CMK (cell line): Measurements from ENCODE around the gene TMEM89.

Experiments
- DNase-seq: peaks from one replicate; pipeline ENCODE4 v3.0.0-alpha.2; 2010; ENCODE audit warnings: low read depth

TMEM89 gene

DNA sequence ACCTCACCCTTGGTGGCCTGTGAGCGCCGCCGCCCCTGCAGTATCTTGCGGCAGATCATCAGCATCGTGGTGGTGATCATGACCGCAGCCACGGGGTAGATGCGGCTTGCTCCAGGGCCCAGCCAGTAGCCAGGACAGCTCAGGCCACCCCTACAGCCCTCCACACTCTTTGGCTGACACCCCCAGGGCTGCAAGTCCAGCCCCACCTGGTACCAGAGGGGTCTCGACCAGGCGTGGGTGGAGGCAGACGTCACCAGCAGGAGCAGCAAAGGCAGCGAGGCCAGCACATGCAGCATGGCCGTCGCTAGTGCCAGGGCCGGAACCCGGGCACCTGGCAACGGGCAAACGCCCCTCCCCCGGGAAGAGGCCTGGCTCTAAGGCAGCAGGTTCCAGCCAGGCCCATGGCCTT, at the start of gene TMEM89:
Gene TMEM89, minus strand, starts transcription at position 309 of the 409 bp plus-strand sequence. Its CDS starts 13 bp downstream, at position 296.
- DNase-seq, result no peak

DNA sequence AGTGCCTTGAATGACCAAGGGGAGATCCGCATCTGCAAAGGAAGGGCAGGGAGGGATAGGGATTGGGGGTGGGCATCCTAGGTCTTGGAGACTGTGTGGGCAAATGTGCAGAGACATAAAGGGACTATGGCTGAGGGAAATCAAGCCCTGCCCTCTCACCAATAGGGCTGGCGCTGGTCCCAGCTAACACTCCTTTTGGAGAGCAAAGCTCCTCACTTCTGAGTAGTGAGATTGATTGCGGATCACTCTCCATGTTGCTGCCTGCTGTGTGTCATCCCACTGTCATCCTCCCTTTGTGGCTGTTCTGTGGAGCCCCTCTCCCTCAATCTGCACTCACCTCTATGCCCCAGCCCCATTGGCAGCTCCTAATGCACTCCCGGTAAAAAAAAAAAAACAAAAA, 43.4 kb upstream of the TMEM89 start:
- DNase-seq, result no peak

- DNase-seq, result no peak
Observed at GRCh38 chr3:48664313-48664644, 42.7 kb upstream of the TMEM89 start.

DNA sequence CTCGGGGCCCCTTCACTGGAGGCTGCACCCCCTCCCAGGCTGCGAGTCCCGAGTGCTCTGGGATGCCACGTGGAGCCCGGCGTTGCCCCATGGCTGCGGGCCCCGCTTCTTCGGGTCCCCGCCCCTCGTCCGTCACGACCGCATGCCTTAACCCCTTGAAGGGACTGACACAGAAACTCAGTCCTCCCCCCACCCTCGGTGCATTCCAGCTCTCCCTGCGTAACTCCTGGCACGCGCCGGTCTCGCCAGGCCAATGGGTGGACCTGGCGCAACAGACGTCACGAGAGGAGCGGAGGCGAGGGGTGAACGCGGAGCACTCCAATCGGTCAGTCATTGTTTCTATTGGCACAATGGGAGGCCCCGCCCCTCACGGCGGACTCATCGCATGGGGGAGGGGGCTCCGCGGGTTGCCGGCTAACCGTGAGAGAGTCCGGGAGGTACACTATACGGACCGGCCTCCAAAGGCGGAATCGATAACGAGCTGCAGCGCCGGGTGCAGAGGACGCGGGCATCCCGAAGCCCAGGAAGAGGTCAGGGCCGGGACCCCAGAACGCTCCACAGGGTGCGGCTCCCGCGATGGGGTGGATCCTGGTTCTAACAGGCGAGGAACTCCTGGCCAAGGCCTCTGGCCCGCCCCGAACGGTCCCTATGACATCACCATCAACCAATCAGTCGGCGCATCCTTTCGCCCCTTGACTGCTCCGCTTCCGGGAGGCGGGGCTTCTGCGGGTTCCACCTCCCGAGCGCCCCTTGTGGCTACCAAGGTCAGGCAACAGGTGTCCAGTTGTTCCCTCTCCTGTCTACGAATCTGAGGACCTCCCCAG, 42.1 kb upstream of the TMEM89 start:
- DNase-seq, result peak; percentile 96

DNA sequence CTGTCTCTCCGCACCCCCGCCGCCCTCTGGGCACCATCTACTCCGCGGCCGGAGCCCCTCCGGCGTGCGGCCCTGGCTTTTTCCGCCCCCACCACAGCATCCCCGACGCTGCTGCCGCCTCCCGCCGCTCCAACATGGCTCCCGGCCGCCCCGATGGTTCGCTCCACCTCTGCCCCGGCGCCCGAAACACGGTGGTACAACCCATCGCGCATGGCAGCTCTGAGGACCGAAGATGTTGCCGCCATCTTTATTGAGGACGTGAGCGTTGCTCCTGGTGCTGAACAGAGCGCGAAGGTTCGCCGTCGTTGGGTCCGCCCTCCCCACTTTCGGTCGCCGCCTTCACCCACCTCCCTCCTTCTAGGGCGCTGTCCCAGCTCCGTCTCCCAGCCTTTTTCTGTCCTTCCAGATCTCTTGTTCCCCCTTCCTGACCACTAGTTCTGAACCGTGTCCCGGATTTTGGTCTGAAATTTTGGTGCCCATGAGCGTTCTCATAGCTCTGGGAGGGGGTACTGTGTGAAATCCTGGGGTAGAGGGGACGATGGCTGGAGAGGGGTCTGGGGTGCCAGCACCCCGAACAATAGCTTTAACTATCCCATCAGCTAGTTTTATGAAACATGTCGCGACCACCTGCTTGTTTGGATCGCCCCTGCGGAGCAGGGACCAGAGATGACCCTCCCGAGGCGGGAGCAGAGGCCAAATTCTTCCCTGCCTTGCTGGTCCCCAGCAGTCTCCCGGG, 41.4 kb upstream of the TMEM89 start, which contains the start of gene CELSR3:
Gene CELSR3, minus strand, starts transcription at position 134 of the 736 bp plus-strand sequence. CDS start 252 bp downstream, outside the sequence.
- no peak for DNase-seq

DNA sequence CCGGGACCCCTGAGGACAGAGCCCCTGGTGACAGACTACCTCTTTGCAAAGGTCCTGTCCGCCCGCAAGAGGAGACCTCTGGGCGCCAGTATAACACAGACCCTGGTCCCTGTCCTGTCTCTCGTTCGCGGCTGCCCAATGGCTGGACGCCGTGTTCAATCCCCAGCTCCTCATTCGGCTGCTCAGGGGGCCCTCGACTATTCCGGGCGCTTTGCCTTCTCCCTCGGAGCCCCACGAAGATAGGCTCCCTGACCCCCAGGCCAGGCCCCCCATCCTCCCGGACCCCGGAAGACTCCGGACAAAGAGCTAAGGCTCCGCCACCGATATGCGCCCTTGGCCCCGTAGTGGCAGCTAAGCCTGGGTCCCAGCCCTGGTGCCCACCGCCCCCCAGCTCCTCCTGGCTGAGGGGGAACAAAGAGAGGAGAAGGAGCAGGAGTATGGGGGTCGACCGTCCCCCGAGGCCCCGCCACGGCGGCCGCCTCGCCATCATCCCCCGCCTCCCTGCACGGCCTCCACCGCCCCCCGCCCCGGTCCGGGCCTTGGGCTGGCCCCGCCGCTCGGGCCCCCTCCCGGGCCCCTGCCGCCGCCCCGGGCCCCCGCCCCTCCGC, 40.7 kb upstream of the TMEM89 start:
- DNase-seq, result no peak

DNA sequence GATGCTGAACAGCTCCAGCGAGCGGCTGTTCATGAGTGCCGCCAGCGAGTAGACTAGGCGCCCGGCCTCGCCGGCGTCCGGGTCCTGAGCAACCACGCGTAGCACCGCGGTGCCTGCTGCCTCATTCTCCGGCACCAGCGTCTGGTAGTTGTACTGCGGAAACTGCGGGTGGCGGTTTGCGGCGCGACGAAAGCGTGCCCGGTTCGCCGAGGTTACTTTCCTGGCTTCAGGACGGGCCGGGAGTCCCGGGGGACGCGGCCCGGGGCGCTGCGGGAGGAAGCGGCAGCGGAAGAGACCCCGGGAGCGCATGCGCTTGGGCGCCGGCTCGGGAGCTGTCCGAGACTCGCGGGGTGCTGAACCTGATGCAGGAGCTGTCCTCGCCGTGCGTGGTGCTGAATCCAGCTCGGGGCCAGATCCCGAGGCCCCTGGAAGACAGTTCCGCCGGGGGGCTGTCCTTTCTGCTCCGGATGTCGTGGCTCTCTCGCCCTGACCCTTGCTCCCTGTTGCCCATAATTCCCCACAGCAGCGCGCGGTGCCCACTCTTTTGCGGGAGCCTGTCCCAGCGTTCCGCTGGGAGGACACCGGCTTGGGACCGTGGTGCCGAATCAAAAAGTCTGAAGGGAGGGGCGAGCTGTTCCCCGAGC, 40.1 kb upstream of the TMEM89 start:
- no peak for DNase-seq

DNA sequence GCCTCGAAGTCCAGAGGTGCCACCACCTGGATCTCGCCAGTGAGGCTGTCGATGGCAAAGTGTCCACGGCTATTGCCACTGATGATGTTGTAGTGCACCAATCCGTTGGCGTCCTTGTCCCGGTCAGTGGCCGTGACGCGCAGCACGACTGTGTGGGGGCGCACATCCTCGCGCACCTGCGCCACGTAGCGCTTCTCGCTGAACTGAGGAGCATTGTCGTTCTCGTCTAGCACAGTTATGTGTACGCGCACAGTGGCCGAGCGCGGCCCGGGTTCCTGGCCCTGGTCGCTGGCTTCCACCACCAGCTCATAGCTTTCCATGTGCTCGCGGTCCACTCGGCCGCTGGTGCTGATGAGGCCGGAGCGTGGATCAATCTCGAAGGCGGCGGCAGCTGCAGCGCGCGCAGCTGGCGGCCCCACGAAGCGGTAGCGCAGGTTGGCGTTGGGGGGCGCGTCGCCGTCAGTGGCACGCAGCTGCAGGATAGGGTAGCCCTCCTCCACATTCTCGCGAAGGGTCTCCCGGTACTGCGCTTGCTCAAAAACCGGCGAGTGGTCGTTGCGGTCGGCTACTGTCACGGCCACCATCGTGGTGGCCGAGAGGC, 39.3 kb upstream of the TMEM89 start:
- DNase-seq, result no peak

GRCh38 chr3:48656841-48657281, 35.3 kb upstream of the TMEM89 start:
- DNase-seq, result peak; percentile 45

DNA sequence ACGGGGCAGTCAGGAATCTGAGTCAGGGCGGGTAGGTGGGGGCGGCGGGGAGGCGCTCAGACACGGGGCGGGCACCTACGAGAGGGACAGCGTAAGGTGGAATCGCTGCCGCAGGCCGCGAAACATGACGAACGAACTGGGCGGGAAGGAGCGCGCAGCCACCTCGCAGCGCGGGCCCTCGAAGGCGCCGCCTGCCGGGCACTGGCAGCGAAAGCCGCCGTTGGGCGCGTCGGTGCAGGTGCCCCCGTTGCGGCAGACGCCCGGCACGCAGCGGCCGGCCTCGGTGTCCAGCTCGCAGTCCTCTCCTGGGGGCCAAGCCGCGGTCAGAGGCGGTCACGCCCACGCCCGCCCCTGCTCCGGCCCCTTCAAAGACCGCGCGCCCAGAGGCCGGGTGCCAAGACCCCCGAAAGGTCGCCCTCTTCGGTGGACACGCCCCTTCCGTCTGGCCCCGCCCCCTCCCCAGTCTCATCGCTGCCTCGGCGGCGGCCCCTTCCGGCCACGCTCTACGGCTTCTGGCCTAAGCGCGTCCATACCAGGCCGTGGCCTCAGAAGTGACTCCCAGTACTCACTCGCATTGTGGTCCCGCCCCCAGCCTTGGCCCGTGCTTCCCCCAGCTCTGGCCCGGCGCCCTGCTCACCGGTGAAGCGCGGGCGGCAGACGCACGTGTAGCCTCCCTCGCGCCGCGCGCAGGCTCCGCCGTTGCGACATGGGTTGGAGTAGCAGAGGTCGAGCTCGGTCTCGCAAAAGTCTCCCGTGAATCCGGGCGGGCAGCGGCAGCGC, 34.7 kb upstream of the TMEM89 start:
- peak; percentile 81 for DNase-seq

GRCh38 chr3:48655606-48656005, 34.0 kb upstream of the TMEM89 start:
- no peak for DNase-seq

DNA sequence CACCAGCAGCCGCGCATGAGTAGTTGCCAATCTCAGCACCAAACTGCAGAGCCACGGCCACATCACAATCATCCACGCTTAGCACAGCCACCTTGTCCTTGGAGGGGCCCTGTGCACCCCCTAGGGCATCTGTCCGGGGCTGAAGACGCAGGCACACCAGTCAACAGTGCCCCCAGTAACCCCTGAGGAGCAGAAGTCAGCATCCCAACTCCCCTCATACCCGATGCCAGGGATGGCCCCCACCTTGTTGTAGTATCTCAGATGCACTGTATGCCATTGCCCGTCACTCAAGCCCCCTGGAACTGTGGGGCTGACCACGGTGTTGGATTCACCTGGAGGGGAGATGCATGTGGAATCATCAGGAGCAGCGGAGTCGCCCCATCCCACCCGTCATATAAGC, 33.5 kb upstream of the TMEM89 start:
- no peak for DNase-seq

DNA sequence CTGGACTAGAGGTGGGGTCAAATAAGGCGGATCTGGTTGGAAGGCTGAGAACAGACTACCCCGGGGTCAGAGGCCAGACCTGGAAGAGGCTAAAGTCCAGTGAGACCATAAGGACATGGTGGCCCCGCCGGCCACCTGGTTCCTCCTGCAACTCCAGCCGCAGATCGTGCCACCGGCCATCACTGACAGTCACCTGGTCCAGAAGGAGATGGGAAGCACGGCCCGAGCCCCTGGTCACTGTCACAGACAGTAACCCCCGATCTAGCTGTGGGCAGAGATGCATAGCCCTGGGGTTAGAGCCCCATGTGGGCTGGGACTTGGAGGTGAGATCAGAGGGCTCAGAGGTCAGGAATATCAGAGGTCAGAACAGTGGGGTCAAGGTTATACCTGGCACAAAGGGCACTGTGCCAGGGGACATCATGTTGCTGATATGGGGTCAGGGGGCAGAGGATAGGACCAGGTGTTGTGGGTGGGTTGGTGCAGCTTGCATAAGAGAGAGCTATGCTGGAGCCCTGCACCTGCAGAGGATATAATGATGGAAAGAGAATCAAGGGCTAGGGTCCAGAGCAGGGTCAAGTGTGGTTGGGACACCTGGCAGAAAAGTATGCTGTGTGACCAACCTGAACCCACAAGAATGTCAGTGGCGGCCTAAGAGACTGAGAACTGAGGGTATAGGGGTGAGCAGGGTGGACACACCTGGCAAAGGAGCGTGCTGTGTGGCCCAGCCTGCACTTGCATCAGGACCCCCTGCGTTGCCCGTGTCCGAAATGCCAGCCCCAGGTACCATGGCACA, 31.6 kb upstream of the TMEM89 start:
- no peak for DNase-seq

DNA sequence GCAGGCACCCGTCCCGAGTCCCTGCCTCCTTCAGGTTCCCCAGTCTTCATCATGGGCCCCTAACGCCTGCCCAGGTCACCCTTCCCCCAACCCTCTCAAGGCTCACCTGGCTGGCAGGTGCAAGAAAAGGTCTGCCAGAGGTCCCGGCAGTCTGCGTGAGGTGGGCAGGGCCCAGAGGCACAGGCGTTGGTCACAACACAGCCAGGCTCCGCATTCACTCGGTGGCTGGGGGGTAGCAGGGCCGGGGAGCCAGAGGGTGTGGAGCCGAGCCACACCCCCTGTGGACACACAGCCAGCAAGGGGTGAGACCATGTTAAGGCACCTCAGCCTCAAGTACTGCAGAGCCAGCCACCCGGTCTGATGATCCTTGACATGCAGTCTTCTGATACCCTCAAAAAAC, 30.2 kb upstream of the TMEM89 start:
- no peak for DNase-seq

DNA sequence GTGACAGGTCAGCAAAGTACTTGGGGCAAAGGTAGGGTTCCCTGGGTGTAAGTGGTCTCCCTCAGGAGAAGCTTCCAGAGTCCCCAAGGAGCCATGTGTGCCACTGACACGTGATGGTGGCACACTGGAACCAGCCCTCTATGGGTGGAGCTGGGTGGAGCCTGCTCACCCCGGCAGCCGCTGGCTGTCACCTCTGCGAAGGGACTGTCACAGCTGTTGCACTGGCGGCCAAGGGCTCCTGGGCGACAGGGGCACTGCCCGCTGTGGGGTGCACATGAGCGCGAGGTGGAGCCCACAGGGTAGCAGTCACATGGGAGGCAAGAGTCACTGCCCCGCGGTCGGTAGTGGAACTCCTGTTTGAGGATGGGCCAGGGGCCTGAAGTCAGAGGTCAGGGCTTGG, 29.2 kb upstream of the TMEM89 start:
- no peak for DNase-seq

DNA sequence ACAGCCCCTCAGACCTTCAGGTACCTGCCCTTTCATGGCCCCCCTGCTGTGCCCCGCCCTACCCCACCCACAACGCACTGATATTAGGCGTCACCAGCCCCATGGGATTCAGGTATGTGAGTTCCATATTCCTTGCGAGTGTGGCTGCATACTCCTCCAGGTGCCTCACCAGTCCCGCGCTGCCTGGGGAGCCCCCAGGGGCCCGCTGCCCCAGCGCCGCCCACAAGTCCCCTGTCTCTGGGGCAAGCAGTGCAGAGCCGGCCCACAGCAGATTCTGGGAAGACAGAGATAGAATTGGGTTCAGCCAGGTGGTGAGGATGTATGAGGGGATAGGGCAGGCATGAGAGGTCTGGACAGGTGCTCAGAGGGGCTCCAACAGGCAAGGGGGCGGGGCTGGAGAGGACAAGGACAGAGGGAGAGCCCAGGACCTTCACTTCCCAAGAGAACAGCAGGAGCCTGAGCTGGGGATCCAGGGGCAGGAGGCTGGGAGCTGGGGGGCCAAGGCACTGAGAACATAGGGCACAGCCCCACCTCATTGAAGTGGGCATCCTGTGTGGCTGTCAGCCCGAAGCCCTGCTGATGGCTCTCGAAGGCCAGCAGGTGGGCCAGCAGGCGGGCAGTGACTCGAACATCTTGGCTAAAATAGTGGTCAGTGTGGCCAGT, 26.8 kb upstream of the TMEM89 start:
- no peak for DNase-seq

DNA sequence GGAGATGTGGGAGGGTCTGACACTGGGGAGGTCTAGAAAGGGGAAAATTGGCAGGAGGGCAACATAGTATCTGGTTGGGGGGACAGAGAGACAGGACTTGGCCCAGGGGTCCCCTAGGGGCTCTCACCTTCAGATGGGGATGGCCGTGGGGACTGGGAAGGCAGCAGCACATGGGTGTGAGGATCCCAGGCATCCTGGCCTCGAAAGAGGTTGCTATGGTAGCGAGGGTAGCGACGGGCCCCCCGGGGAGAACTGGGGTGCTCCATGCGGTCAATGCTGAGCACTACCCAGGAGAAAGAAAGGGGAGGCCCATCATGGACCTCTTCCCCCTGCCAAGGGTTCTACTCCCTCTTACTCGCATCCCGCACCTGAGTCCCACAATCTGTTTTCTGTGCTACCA, 26.1 kb upstream of the TMEM89 start:
- DNase-seq, result no peak

GRCh38 chr3:48644898-48645760, 23.6 kb upstream of the TMEM89 start:
- no peak for DNase-seq

GRCh38 chr3:48642605-48643004, 21.0 kb upstream of the TMEM89 start:
- no peak for DNase-seq
